HG03354 (cell line): Measurements from ENCODE around the gene PEX10.

Source experiments
- ATAC-seq: cut with Tn5 transposase; IDR thresholded peaks from one replicate; pipeline ENCODE4 v1.9.1; 2021; ENCODE audit warnings: mild to moderate bottlenecking; ENCODE audit not compliant: unreplicated experiment, poor library complexity, severe bottlenecking

Gene PEX10

GRCh38 chr1:2392686-2393085, 19.7 kb downstream of the PEX10 start:
- no peak for ATAC-seq

- peak; percentile 19 for ATAC-seq
Measured at GRCh38 chr1:2391931-2392509, 20.3 kb downstream of the PEX10 start.

GRCh38 chr1:2391041-2391930, 21.1 kb downstream of the PEX10 start, which contains the start of the genes MORN1 and RER1:
TSS of gene MORN1 (minus strand) at chr1:2391554. CDS start at chr1:2391533, 21 bp downstream.
TSS of gene RER1 (plus strand) at chr1:2391841. CDS start at chr1:2395791, 3,950 bp downstream.
- peak; percentile 95 for ATAC-seq

GRCh38 chr1:2389644-2390043, 22.7 kb downstream of the PEX10 start:
- ATAC-seq, result no peak

GRCh38 chr1:2388004-2388913, 24.1 kb downstream of the PEX10 start:
- ATAC-seq, result no peak

GRCh38 chr1:2386636-2387611, 25.4 kb downstream of the PEX10 start:
- no peak for ATAC-seq

GRCh38 chr1:2385606-2386280, 26.6 kb downstream of the PEX10 start:
- no peak for ATAC-seq

- no peak for ATAC-seq
Measured at GRCh38 chr1:2384941-2385481, 27.4 kb downstream of the PEX10 start.

- no peak for ATAC-seq
Measured at GRCh38 chr1:2384130-2384860, 28.1 kb downstream of the PEX10 start.

GRCh38 chr1:2383576-2383975, 28.8 kb downstream of the PEX10 start:
- ATAC-seq, result no peak

- ATAC-seq, result no peak
Measured at GRCh38 chr1:2382621-2383361, 29.6 kb downstream of the PEX10 start.

- ATAC-seq, result peak; percentile 60
Measured at GRCh38 chr1:2381741-2382620, 30.4 kb downstream of the PEX10 start.

GRCh38 chr1:2380816-2381591, 31.4 kb downstream of the PEX10 start:
- no peak for ATAC-seq

GRCh38 chr1:2379733-2380404, 32.5 kb downstream of the PEX10 start:
- no peak for ATAC-seq
